ENCODE results near the gene CD74.

CD74 gene

GRCh38 chr5:150396267-150396666, 16.4 kb downstream of the CD74 start:
- no peak for DNase-seq

GRCh38 chr5:150395688-150395975, 17.1 kb downstream of the CD74 start:
- no peak for DNase-seq

- no peak for DNase-seq
These were observed 17.6 kb downstream of the CD74 start for GRCh38 chr5:150394912-150395687.

GRCh38 chr5:150394131-150394530, 18.6 kb downstream of the CD74 start:
- DNase-seq, result no peak

- DNase-seq, result no peak
These were observed 19.5 kb downstream of the CD74 start for GRCh38 chr5:150393096-150393645.

- DNase-seq, result no peak
These were observed 20.0 kb downstream of the CD74 start for GRCh38 chr5:150392680-150393079.

GRCh38 chr5:150391986-150392385, 20.7 kb downstream of the CD74 start:
- DNase-seq, result no peak

GRCh38 chr5:150391064-150391834, 21.5 kb downstream of the CD74 start:
- no peak for DNase-seq

- no peak for DNase-seq
These were observed 23.0 kb downstream of the CD74 start for GRCh38 chr5:150389531-150390266.

- DNase-seq, result no peak
These were observed 26.5 kb downstream of the CD74 start for GRCh38 chr5:150386024-150386855.

GRCh38 chr5:150384701-150385100, 28.0 kb downstream of the CD74 start:
- no peak for DNase-seq

- peak; percentile 97 for DNase-seq
These were observed 34.6 kb downstream of the CD74 start for GRCh38 chr5:150377964-150378694.

- peak; percentile 70 for DNase-seq
These were observed 35.6 kb downstream of the CD74 start for GRCh38 chr5:150376799-150377771.

GRCh38 chr5:150374651-150375050, 38.1 kb downstream of the CD74 start:
- DNase-seq, result no peak

- no peak for DNase-seq
These were observed 40.1 kb downstream of the CD74 start for GRCh38 chr5:150372639-150373038.

GRCh38 chr5:150368526-150368925, 44.2 kb downstream of the CD74 start:
- no peak for DNase-seq

GRCh38 chr5:150364004-150364403, 48.7 kb downstream of the CD74 start:
- no peak for DNase-seq

- no peak for DNase-seq
These were observed 49.5 kb downstream of the CD74 start for GRCh38 chr5:150363185-150363584.

GRCh38 chr5:150361301-150361700, 51.4 kb downstream of the CD74 start:
- no peak for DNase-seq

GRCh38 chr5:150358261-150359095, 54.2 kb downstream of the CD74 start:
- DNase-seq, result no peak

All from HCEC 1CT (cell line).